Omental fat pad (tissue), 4 donors: ENCODE results near the gene CETP. TPM values are rescaled to one million over a fixed set of nuclear protein-coding genes. Genes with fewer than 3 reads are reported as not detected.

Experiments used
- ATAC-seq: fragments of 150-250 bp; one replicate; pipeline ENCODE4 v1.9.1; 2016; ENCODE audit warnings: mild to moderate bottlenecking, moderate library complexity; ENCODE audit not compliant: low FRiP score
- DNase-seq: peaks from one replicate; pipeline ENCODE4 v3.0.0-alpha.2; 2019; ENCODE audit warnings: low spot score
- CTCF ChIP-seq, 3 donors: fragments of 450-650 bp; IDR thresholded peaks; one replicate each; pipeline ENCODE4 v1.5.1; 2016 to 2017; ENCODE audit warnings: antibody characterized with exemption in 3 of 3, mild to moderate bottlenecking in 3 of 3, moderate library complexity in 2 of 3
- total RNA-seq, 4 donors: library from RNA; depleted of rRNA; stranded (reverse); fragments of >200 nt; gene quantifications; one replicate each; pipeline ENCODE4 v1.1.0, GENCODE V29; 2016

The CETP gene
- total RNA-seq, 4 donors from 2014 or later = 0.84 to 61.5 (median 5.9) TPM

- DNase-seq (no peak), ATAC-seq (no peak)
- TF ChIP-seq CTCF (IDR thresholded peaks at IDR 0.05) = no peak
These were observed 32.6 kb downstream of the CETP start for GRCh38 chr16:56994311-56994710.

GRCh38 chr16:56995136-56995805 is 33.5 kb downstream of the CETP start:
- DNase-seq (no peak), ATAC-seq (no peak)
- TF ChIP-seq CTCF (IDR thresholded peaks at IDR 0.05) = no peak

GRCh38 chr16:56997264-56997663 is 35.5 kb downstream of the CETP start:
- ATAC-seq (no peak), DNase-seq (no peak)
- no peak for TF ChIP-seq CTCF (IDR thresholded peaks at IDR 0.05)

GRCh38 chr16:56997931-56998330 is 36.2 kb downstream of the CETP start:
- no peak for ATAC-seq
- no peak for TF ChIP-seq CTCF (IDR thresholded peaks at IDR 0.05)
- no peak for DNase-seq

GRCh38 chr16:56998352-56998751 is 36.6 kb downstream of the CETP start:
- no peak for ATAC-seq
- no peak for DNase-seq
- TF ChIP-seq CTCF (IDR thresholded peaks at IDR 0.05) = no peak

GRCh38 chr16:56998861-56999260 is 37.1 kb downstream of the CETP start:
- TF ChIP-seq CTCF (IDR thresholded peaks at IDR 0.05) = no peak
- no peak for DNase-seq
- no peak for ATAC-seq
